Measurements from ENCODE around the gene RBM44. TPM values are rescaled to one million over a fixed set of nuclear protein-coding genes. Genes with fewer than 3 reads are reported as not detected.

RBM44 gene
- total RNA-seq, result 0.32 and 0.91 TPM in 2 replicates

GRCh38 chr2:237798236-237799059 is at the start of gene RBM44:
Gene RBM44 (plus strand): TSS chr2:237798779. CDS start chr2:237813610, 14,831 bp downstream.

GRCh38 chr2:237859533-237860272 is 61.1 kb downstream of the RBM44 start, which contains the start of gene RAMP1:
Gene RAMP1 (plus strand): TSS chr2:237859623. CDS start chr2:237859676, 53 bp downstream.

Other genes starting within 250 kb of the RBM44 start
- gene PRLH, start 232.2 kb upstream of the RBM44 start, total RNA-seq, result not detected in 2 replicates
- under 0.01 TPM in 1 of 2 replicates, not detected in the other for gene RAB17, start 208.0 kb upstream of the RBM44 start, total RNA-seq
- gene LRRFIP1, start 171.2 kb upstream of the RBM44 start, total RNA-seq, result 105 and 135 TPM in 2 replicates
- gene RAMP1, start 60.8 kb downstream of the RBM44 start, total RNA-seq, result not detected in 2 replicates
- gene UBE2F, start 168.2 kb downstream of the RBM44 start, total RNA-seq, result 67.2 and 94.2 TPM in 2 replicates

All from epithelial cell of umbilical artery (primary cell).